ENCODE measurements around the gene RAB39A.
"Not testable (repeated sequence)": the region's sequence is repeated elsewhere in the genome, so short reads cannot be mapped to it uniquely, and the experiment has no call there.

DNA sequence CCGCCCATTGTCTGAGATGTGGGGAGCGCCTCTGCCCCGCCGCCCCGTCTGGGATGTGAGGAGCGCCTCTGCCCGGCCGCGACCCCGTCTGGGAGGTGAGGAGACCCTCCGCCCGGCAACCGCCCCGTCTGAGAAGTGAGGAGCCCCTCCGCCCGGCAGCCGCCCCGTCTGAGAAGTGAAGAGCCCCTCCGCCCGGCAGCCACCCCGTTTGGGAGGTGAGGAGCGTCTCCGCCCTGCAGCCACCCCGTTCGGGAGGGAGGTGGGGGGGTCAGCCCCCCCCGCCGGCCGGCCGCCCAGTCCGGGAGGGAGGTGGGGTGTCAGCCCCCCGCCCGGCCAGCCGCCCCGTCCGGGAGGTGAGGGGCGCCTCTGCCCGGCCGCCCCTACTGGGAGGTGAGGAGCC lies 15.8 kb upstream of the RAB39A start:
- not testable (repeated sequence) for TF ChIP-seq CTCF (conservative IDR thresholded peaks at IDR 0.05 in 1 of 2, IDR thresholded peaks at IDR 0.05 in 1 of 2; ENCODE audit: low read depth in 1 of 2, low read length in 2 of 2); EZH2 (IDR thresholded peaks at IDR 0.05; ENCODE audit: low read length, missing control alignments)
